GM23248 (cell line): ENCODE data around the gene STX4. TPM values are rescaled to one million over a fixed set of nuclear protein-coding genes. Genes with fewer than 3 reads are reported as not detected.
"Not testable (repeated sequence)": the region's sequence is repeated elsewhere in the genome, so short reads cannot be mapped to it uniquely, and the experiment has no call there.

Experiments
- DNase-seq: peaks from one replicate; pipeline ENCODE4 v3.0.0-alpha.2; 2015
- H2AFZ ChIP-seq: fragments of 200-600 bp; sonication (generic); 2 replicates; pipeline ENCODE4 v1.6.1; 2016; ENCODE audit warnings: antibody characterized with exemption
- H3F3A ChIP-seq: fragments of 200-600 bp; sonication (generic); 2 replicates; pipeline ENCODE4 v1.6.1; 2016; ENCODE audit warnings: mild to moderate bottlenecking, antibody characterized with exemption, mixed run types; ENCODE audit not compliant: insufficient read depth
- H3K27ac ChIP-seq: fragments of 200-600 bp; sonication (generic); 2 replicates; pipeline ENCODE4 v1.5.1; 2016; ENCODE audit warnings: mild to moderate bottlenecking
- H3K27me3 ChIP-seq: fragments of 200-600 bp; sonication (generic); replicated peaks from 2 replicates; pipeline ENCODE4 v1.6.1; 2016; ENCODE audit warnings: mild to moderate bottlenecking; ENCODE audit not compliant: insufficient read depth
- H3K36me3 ChIP-seq: fragments of 200-600 bp; sonication (generic); 2 replicates; pipeline ENCODE4 v1.6.1; 2016; ENCODE audit warnings: low read depth, mild to moderate bottlenecking
- H3K4me1 ChIP-seq: fragments of 200-600 bp; sonication (generic); 2 replicates; pipeline ENCODE4 v1.6.1; 2016; ENCODE audit warnings: mild to moderate bottlenecking; ENCODE audit not compliant: insufficient read depth
- H3K4me2 ChIP-seq: fragments of 200-600 bp; sonication (generic); one replicate; pipeline ENCODE4 v1.6.1; 2016; ENCODE audit warnings: mild to moderate bottlenecking; ENCODE audit not compliant: unreplicated experiment
- H3K4me3 ChIP-seq: fragments of 200-600 bp; sonication (generic); 2 replicates; pipeline ENCODE4 v1.5.1; 2016; ENCODE audit warnings: mild to moderate bottlenecking
- H3K79me2 ChIP-seq: fragments of 200-600 bp; sonication (generic); 2 replicates; pipeline ENCODE4 v1.6.1; 2016; ENCODE audit warnings: mild to moderate bottlenecking; ENCODE audit not compliant: insufficient read depth
- H3K9ac ChIP-seq: fragments of 200-600 bp; sonication (generic); 2 replicates; pipeline ENCODE4 v1.6.1; 2016; ENCODE audit warnings: mild to moderate bottlenecking
- H3K9me2 ChIP-seq: fragments of 200-600 bp; sonication (generic); 2 replicates; pipeline ENCODE4 v1.6.1; 2016; ENCODE audit warnings: mixed run types, mild to moderate bottlenecking, moderate library complexity; ENCODE audit not compliant: insufficient read depth
- H3K9me3 ChIP-seq: fragments of 200-600 bp; sonication (generic); one replicate; pipeline ENCODE4 v1.6.1; 2017; ENCODE audit warnings: low read depth
- H4K20me1 ChIP-seq: fragments of 200-600 bp; sonication (generic); 2 replicates; pipeline ENCODE4 v1.6.0; 2016; ENCODE audit not compliant: insufficient read depth
- EZH2 ChIP-seq: fragments of 200-600 bp; sonication (generic); IDR thresholded peaks from 2 replicates; pipeline ENCODE4 v1.6.1; 2018; ENCODE audit warnings: antibody characterized with exemption, mild to moderate bottlenecking; ENCODE audit not compliant: insufficient read depth, poor library complexity, severe bottlenecking
- EZH2phosphoT487 ChIP-seq: fragments of 200-600 bp; sonication (generic); IDR thresholded peaks from 2 replicates; pipeline ENCODE4 v1.6.1; 2018; ENCODE audit warnings: antibody characterized with exemption, moderate library complexity, mild to moderate bottlenecking, low read depth; ENCODE audit not compliant: insufficient read depth
- WGBS, 2 experiments: methylation state at CpG; one replicate each; pipeline ENCODE4 v1.1.6; 2015 to 2017; ENCODE audit warnings: low lambda C conversion rate in 2 of 2, low coverage in 1 of 2; ENCODE audit errors: missing lambda C conversion rate in 2 of 2; 5-methylcytosine and 5-hydroxymethylcytosine counted together
- in situ Hi-C: fragments of 300-500 bp; cut with MboI; formaldehyde crosslinking; loops from 2 replicates; pipeline ENCODE4 v1.15.0; 2020
- polyA plus RNA-seq: library from polyadenylated mRNA; unstranded; fragments of >200 nt; fragmentation: Nextera tagmentation; extraction: Ambion mirVana; gene quantifications from 2 replicates; pipeline ENCODE4 v1.2.1, GENCODE V29; 2016
- total RNA-seq: library from RNA; depleted of rRNA; stranded (reverse); fragments of >200 nt; shearing (Covaris generic); gene quantifications from 2 replicates; pipeline ENCODE4 v1.2.3, GENCODE V29; 2014

STX4 gene
- total and polyA plus RNA-seq, 2 experiments from 2014 or later, result 24.9 to 52.1 TPM

DNA sequence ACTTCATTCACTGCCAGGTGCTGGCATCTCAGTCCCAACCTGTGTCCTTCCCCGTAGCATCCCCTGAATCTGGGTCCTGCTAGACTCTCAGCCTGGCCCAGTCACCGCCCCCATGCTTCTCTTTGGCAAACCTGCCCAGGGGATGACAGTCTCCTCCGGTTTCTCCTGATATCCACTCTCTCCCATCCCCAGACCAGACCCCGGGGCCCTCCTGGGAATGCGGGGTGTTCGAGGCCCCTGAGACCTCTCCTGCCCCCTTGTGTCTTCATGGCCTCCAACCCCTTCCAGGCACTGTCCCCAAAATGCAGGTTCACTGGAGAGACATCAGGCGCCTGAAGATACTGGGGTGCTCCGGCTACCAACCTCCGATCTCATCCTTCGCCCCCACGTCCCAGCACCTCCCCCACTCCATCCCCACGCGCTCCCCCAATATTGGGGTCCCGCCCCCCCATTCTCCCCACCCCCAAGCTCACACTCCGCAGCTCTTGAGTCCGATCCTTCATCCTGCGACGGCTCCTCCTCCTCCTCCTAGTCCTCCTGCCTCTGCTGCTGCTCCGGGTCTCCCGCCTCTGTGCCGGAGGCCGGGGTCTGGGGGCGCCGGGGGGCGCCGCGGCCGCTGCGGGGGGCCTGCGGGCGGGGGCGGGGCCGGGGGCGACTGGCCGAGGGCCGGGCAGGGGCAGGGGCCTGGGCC, 23.3 kb upstream of the STX4 start:
- Histone ChIP-seq H3K4me2 (peak overlapping the region; percentile 80), H3K27me3 (no peaks in the 10 kb centered on the region), H3K9me2 (no peaks in the 10 kb centered on the region), H3K79me2 (no peaks in the 10 kb centered on the region), H3K9ac (peak overlapping the region; percentile 43), H3K36me3 (no peaks in the 10 kb centered on the region), H3F3A (0 out of 2 replicates have a peak, but pooled peaks cover 3% of the 10 kb centered on the region), H4K20me1 (no peaks in the 10 kb centered on the region), H3K9me3 (no peaks in the 10 kb centered on the region), H3K4me1 (peaks cover 17% of the 10 kb centered on the region), H3K4me3 (peak overlapping the region; percentile 66), H2AFZ (peak overlapping the region; percentile 39), H3K27ac (no peak overlapping the region)
- TF ChIP-seq EZH2phosphoT487 (no peak), EZH2 (no peak)
- 17 to 32% methylated on average over 13 to 35 of the region's 36 CpGs for WGBS, 2 experiments
- DNase-seq, result peak; percentile 35
- in situ Hi-C loops, result no loop called here

DNA sequence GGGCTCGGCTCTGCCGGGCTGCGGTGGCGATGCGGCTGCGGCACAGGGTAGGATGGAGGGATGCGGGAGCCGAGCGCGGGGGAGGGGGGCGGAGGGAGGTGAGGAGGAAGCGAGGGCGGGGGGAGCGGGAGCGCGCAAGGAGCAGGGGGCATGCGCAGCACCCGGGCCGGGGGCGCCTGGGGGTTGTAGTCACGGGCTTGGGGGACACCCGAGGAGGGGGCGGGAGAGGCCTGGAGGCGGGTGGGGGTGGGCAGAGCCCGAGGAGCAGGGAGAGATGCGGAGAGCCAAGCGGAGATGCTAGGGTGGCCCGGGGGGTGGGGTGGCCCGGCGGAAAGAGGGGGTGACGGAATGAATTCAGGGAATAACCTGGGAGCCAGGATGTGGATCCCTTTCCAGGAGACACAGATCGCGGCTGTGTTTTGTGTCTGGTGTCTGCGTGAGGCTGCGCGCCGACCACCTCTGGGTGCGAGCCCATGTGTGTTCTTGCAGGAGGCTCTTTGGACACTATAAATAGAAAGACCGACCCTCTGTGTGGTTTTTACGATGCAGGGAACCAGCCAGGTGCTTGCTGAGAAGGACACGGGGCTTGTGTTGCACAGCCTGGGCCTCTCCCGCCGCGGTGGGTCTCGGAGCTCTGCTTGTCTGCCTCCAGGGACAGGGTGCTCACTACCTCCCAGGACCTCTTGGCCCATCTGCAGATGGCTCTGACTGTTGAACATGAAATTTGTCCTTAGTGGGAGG, 22.6 kb upstream of the STX4 start, which contains the start of gene STX1B:
Gene STX1B (minus strand): TSS at position 54 of the 741 bp plus-strand sequence. CDS start 242 bp downstream, outside the sequence.
- Histone ChIP-seq H3K36me3 (no peaks in the 10 kb centered on the region), H3K4me2 (peak within 1 kb of the TSS; percentile 80), H3K9me3 (no peaks in the 10 kb centered on the region), H2AFZ (peak within 1 kb of the TSS; percentile 81), H3K9me2 (no peaks in the 10 kb centered on the region), H3K27me3 (no peaks in the 10 kb centered on the region), H3K79me2 (no peaks in the 10 kb centered on the region), H3K4me3 (peak within 1 kb of the TSS; percentile 66), H4K20me1 (no peaks in the 10 kb centered on the region), H3K27ac (no peak within 1 kb of the TSS), H3F3A (0 out of 2 replicates have a peak, but pooled peaks cover 3% of the 10 kb centered on the region), H3K4me1 (peaks cover 17% of the 10 kb centered on the region), H3K9ac (peak within 1 kb of the TSS; percentile 43)
- WGBS, 2 experiments, result 5 to 27% methylated on average over 14 to 40 of the region's 45 CpGs
- no peak for TF ChIP-seq EZH2phosphoT487
- TF ChIP-seq EZH2, result no peak
- in situ Hi-C loops, result no loop called here
- DNase-seq, result peak; percentile 59

DNA sequence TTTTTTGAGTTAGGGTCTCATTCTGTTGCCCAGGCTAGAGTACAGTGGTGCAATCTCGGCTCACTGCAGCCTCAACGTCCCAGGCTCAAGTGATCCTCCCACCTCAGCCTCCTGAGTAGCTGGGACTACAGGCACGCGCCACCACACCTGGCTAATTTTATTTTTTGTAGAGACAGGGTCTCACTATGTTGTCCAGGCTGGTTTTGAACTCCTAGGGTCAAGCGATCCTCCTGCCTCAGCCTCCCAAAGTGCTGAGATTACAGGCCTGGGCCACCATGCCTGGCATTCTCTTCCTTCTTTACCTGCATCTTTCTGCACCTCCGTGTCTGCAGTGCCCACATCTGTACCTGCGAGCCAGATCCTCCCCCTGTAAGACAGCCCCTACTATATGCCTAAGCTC, 21.5 kb upstream of the STX4 start:
- H2AFZ ChIP-seq, H3K4me2 ChIP-seq, H3K9me2 ChIP-seq, H3F3A ChIP-seq, H4K20me1 ChIP-seq, H3K9ac ChIP-seq, H3K9me3 ChIP-seq, H3K79me2 ChIP-seq, H3K27me3 ChIP-seq, DNase-seq, H3K36me3 ChIP-seq, H3K4me3 ChIP-seq, in situ Hi-C loops, H3K27ac ChIP-seq: not testable (repeated sequence)
- 75 to 82% methylated on average over 7 of the region's 7 CpGs for WGBS, 2 experiments
- peaks cover 17% of the 10 kb centered on the region for H3K4me1 ChIP-seq

DNA sequence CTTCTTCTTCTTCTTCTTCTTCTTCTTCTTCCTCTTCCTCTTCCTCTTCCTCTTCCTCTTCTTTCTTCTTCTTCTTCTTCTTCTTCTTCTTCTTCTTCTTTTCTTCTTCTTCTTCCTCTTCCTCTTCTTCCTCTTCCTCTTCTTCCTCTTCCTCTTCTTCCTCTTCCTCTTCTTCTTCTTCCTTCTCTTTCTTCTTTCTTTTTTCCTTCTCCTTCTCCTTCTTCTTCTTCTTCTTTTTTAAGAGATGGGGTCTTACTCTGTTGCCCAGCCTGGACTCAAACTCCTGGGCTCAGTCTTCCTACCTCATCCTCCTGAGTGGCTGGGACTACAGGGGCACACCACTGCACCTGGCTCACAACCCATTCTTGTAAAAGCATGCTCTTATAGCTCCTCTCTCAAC, 20.1 kb upstream of the STX4 start:
- DNase-seq, H4K20me1 ChIP-seq, H3K4me3 ChIP-seq, H3K9me3 ChIP-seq, H3K79me2 ChIP-seq, H3K27me3 ChIP-seq, H3K9ac ChIP-seq, in situ Hi-C loops, H3F3A ChIP-seq, H3K4me2 ChIP-seq, H3K27ac ChIP-seq, H3K36me3 ChIP-seq, H3K9me2 ChIP-seq, H2AFZ ChIP-seq: not testable (repeated sequence)
- H3K4me1 ChIP-seq, result peaks cover 11% of the 10 kb centered on the region
